ENCODE results near the gene STK33. TPM values are rescaled to one million over a fixed set of nuclear protein-coding genes. Genes with fewer than 3 reads are reported as not detected.

The STK33 gene
- polyA plus RNA-seq, 1 donor from 2014 or later: 13.9 TPM

DNA sequence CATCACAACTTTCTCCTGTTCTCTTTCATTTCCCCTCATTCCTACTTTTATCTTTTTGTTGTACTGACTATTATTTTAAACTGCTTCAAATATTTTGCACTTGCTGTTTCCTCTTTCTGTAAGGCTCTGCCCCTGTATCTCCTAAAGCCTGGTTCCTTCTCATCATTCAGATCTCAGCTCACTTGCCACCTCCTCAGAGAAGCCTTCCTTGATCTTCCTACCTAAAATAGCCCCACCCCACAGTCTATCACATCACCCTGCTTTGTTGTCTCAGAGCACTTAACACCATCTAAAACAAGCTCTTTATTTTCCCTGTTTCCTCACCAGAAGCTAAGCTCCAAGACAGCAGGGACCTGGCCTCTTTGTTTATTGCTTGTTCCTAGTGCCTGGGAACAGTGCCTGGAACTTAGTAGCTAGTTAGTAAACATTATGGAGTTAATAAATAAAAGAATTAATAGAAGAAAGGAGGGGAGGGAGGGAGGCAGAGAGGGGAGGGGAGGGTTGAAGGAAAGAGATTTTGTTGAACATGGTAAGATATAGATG, 2.5 kb upstream of the STK33 start:
- Histone ChIP-seq H3K4me2 (ENCODE audit: low read length) (no peak overlapping the region), H3K9me3 (ENCODE audit: low read length) (no peaks in the 10 kb centered on the region), H3K4me3 (ENCODE audit: low read length) (no peak overlapping the region), H3K36me3 (ENCODE audit: insufficient read depth, low read length) (no peaks in the 10 kb centered on the region), H3F3A (ENCODE audit: insufficient read depth, low read length, poor library complexity, severe bottlenecking) (no peaks in the 10 kb centered on the region), H3K9ac (ENCODE audit: low read length) (no peak overlapping the region), H3K9me2 (ENCODE audit: insufficient read depth, low read length) (no peaks in the 10 kb centered on the region), H3K27ac (ENCODE audit: low read length) (no peak overlapping the region), H2AFZ (ENCODE audit: low read depth, low read length) (no peak overlapping the region), H3K27me3 (ENCODE audit: insufficient read depth, low read depth, low read length) (no peaks in the 10 kb centered on the region), H4K20me1 (ENCODE audit: insufficient read depth) (no peaks in the 10 kb centered on the region), H3K79me2 (replicated peaks; ENCODE audit: insufficient read depth, low read length) (peaks cover 15% of the 10 kb centered on the region)
- TF ChIP-seq EP300 (conservative IDR thresholded peaks at IDR 0.05; ENCODE audit: poor library complexity, severe bottlenecking) (no peak), SMC3 (conservative IDR thresholded peaks at IDR 0.05; ENCODE audit: poor library complexity) (no peak)

DNA sequence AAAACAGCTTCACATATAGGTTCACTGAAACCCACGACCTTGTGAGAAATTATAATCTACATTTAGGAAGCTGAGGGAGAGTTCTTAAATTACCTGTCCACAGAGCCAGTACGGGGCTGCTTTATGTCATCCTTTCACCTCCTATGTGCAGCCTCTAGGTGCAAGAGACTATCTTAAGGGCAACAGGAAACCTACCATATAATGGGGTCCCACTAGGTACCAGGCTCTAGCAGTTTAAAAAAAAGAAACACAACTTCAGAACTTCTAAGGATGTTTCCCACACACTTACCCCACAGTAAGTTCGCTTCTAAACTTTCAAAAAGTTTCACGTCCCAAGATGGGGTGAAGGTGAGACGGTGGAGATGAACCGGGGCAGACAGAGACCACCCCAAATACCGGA, 573 bp downstream of the STK33 start:
- Histone ChIP-seq H3K36me3 (ENCODE audit: insufficient read depth, low read length) (no peaks in the 10 kb centered on the region), H3K9ac (ENCODE audit: low read length) (peak overlapping the region; percentile 64), H3K79me2 (replicated peaks; ENCODE audit: insufficient read depth, low read length) (peaks cover 26% of the 10 kb centered on the region), H4K20me1 (ENCODE audit: insufficient read depth) (no peaks in the 10 kb centered on the region), H3K4me3 (ENCODE audit: low read length) (peak overlapping the region; percentile 81), H3F3A (ENCODE audit: insufficient read depth, low read length, poor library complexity, severe bottlenecking) (no peaks in the 10 kb centered on the region), H3K9me2 (ENCODE audit: insufficient read depth, low read length) (no peaks in the 10 kb centered on the region), H3K27me3 (ENCODE audit: insufficient read depth, low read depth, low read length) (no peaks in the 10 kb centered on the region), H3K9me3 (ENCODE audit: low read length) (no peaks in the 10 kb centered on the region), H3K4me2 (ENCODE audit: low read length) (peak overlapping the region; percentile 71), H3K27ac (ENCODE audit: low read length) (no peak overlapping the region), H2AFZ (ENCODE audit: low read depth, low read length) (peak overlapping the region; percentile 71)
- TF ChIP-seq EZH2 (IDR thresholded peaks at IDR 0.05; ENCODE audit: borderline replicate concordance, insufficient read depth, low read length, poor library complexity, severe bottlenecking): no peak
- TF ChIP-seq EP300 (conservative IDR thresholded peaks at IDR 0.05; ENCODE audit: poor library complexity, severe bottlenecking): no peak
- TF ChIP-seq TAF1 (IDR thresholded peaks at IDR 0.05; ENCODE audit: low read depth): no peak
- TF ChIP-seq CTCF (IDR thresholded peaks at IDR 0.05; ENCODE audit: poor library complexity, severe bottlenecking): no peak
- TF ChIP-seq POLR2AphosphoS5 (IDR thresholded peaks at IDR 0.05): no peak
- no peak for TF ChIP-seq SMC3 (conservative IDR thresholded peaks at IDR 0.05; ENCODE audit: poor library complexity)
- TF ChIP-seq RAD21 (conservative IDR thresholded peaks at IDR 0.05): no peak
- no peak for TF ChIP-seq REST (IDR thresholded peaks at IDR 0.05; ENCODE audit: borderline replicate concordance)
- no peak for TF ChIP-seq MXI1 (conservative IDR thresholded peaks at IDR 0.05; ENCODE audit: poor library complexity, severe bottlenecking)

All from neural cell (in vitro differentiated cells).